AG04450 (cell line): ENCODE data around the gene REXO4. TPM values are rescaled to one million over a fixed set of nuclear protein-coding genes. Genes with fewer than 3 reads are reported as not detected.

ENCODE experiments used
- CTCF ChIA-PET: fragments of 300-600, 350-600 bp; formaldehyde crosslinking; extraction: SDS; loops from one replicate; lab custom pipeline; 2022; ENCODE audit warnings: antibody characterized with exemption, inconsistent platforms; lab: Charles Lee
- POLR2A ChIA-PET: fragments of 350-600 bp; formaldehyde crosslinking; extraction: SDS; loops from one replicate; lab custom pipeline; 2021; ENCODE audit warnings: antibody characterized with exemption, inconsistent platforms; lab: Yijun Ruan, JAX
- DNase-seq: peaks from one replicate; pipeline ENCODE4 v3.0.0-alpha.2; 2011; ENCODE audit warnings: low read depth, low spot score
- H3K27ac ChIP-seq: one replicate; pipeline ENCODE4 v1.5.1; 2012; ENCODE audit warnings: low read depth, low read length, control low read depth
- H3K27me3 ChIP-seq: one replicate; pipeline ENCODE4 v1.6.0; 2012; ENCODE audit warnings: low read length; ENCODE audit not compliant: control insufficient read depth, insufficient read depth
- H3K4me3 ChIP-seq: 2 replicates; pipeline ENCODE4 v1.5.1; 2011; ENCODE audit warnings: mild to moderate bottlenecking, low read depth, low read length, control low read depth
- H3K9me3 ChIP-seq: 2 replicates; pipeline ENCODE4 v1.5.1; 2012; ENCODE audit warnings: low read length; ENCODE audit not compliant: control insufficient read depth, insufficient read depth
- polyA plus RNA-seq: library from polyadenylated mRNA; depleted of rRNA; stranded (reverse); fragments of >200 nt; gene quantifications from 2 replicates; pipeline ENCODE4 v1.2.3, GENCODE V29; 2011
- TF ChIP-seq, protein P1 (sequence below): IDR thresholded peaks from 2 replicates; pipeline ENCODE4 v1.5.1; 2011; ENCODE audit warnings: low read depth, low read length, control low read depth, inconsistent platforms

The REXO4 gene
- polyA plus RNA-seq, 1 experiment: 21.0 TPM

DNA sequence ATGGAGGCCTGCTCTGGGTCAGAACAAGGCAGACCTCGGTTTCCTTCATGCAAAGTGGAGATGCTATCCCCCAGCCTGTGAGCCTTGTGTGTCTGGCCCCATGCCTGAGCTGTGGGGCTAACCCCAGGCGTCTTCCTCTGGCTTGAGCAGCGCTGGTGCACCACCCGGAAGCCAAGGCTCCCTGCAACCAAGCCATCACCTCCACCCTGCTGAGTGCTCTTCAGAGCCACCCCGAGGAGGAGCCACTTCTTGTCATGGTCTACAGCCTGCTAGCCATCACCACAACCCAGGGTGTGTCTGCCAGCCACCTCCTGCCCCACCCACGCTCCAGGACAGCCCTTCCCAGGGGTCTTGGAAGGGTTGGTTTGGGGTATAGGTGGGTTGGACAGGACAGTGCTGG, 16.2 kb downstream of the REXO4 start:
- no peaks in the 10 kb centered on the region; the same call in 1 of the 2 replicates for H3K9me3 ChIP-seq
- no peak overlapping the region for H3K27ac ChIP-seq
- DNase-seq: no peak
- no peak overlapping the region for H3K4me3 ChIP-seq
- POLR2A ChIA-PET: interaction anchor here (0.7 kb wide), 1 partner anchor 78 kb away, joined by 6 read pairs; no protein-coding TSS in a partner anchor
- peaks cover 7% of the 10 kb centered on the region for H3K27me3 ChIP-seq
- TF ChIP-seq, protein P1, sequence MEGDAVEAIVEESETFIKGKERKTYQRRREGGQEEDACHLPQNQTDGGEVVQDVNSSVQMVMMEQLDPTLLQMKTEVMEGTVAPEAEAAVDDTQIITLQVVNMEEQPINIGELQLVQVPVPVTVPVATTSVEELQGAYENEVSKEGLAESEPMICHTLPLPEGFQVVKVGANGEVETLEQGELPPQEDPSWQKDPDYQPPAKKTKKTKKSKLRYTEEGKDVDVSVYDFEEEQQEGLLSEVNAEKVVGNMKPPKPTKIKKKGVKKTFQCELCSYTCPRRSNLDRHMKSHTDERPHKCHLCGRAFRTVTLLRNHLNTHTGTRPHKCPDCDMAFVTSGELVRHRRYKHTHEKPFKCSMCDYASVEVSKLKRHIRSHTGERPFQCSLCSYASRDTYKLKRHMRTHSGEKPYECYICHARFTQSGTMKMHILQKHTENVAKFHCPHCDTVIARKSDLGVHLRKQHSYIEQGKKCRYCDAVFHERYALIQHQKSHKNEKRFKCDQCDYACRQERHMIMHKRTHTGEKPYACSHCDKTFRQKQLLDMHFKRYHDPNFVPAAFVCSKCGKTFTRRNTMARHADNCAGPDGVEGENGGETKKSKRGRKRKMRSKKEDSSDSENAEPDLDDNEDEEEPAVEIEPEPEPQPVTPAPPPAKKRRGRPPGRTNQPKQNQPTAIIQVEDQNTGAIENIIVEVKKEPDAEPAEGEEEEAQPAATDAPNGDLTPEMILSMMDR: no peak
- CTCF ChIA-PET: no interaction called here

DNA sequence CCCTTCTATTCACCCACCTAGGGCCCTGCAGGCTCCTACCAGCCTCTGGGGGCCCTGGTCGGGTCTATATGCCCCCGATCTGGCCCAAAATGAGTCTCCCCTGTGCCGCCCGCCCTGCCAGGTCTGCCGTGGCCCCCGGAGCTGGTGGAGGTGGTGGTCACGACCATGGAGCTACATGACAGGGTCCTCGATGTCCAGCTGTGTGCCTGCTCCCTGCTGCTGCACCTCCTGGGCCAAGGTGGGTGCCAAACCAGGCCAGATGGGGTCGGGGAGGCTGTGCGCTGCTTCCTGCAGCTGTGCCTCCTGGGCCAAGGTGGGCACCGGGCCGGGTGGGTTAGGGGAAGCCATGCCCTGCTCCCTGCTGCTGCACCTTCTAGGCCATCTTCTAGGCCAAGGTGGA, 17.5 kb downstream of the REXO4 start:
- no peak for DNase-seq
- ChIA-PET CTCF (interaction anchor here (0.9 kb wide), 1 partner anchor 85 kb away, joined by 9 read pairs; no protein-coding TSS in a partner anchor), POLR2A (no interaction called here)
- Histone ChIP-seq H3K9me3 (no peaks in the 10 kb centered on the region; the same call in 1 of the 2 replicates), H3K27me3 (peaks cover 7% of the 10 kb centered on the region), H3K27ac (no peak overlapping the region), H3K4me3 (no peak overlapping the region)
- TF ChIP-seq, protein P1: no peak

DNA sequence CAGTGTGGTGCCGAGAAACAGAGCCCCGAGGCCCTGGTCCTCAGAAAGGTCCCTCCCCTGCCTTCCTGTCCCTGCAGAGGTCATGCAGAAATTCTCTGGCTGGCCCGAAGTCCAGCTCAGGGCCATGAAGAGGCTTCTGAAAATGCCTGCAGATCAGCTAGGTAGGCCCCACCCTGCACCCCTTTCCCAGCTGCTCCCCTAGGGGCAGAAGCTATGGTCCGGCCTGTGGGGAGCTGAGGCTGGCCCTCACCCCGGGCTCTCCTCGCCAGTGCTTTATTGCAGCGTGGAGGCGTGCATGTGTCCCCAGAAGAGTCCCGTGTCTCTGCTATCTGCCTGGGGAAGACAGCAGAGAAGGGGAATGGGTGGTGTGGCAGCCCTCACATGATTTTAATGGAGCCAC, 19.9 kb downstream of the REXO4 start:
- POLR2A ChIA-PET: no interaction called here
- TF ChIP-seq, protein P1: no peak
- H3K27ac ChIP-seq: no peak overlapping the region
- H3K9me3 ChIP-seq: no peaks in the 10 kb centered on the region
- H3K27me3 ChIP-seq: peaks cover 9% of the 10 kb centered on the region
- CTCF ChIA-PET: no interaction called here
- DNase-seq: no peak
- H3K4me3 ChIP-seq: no peak overlapping the region

DNA sequence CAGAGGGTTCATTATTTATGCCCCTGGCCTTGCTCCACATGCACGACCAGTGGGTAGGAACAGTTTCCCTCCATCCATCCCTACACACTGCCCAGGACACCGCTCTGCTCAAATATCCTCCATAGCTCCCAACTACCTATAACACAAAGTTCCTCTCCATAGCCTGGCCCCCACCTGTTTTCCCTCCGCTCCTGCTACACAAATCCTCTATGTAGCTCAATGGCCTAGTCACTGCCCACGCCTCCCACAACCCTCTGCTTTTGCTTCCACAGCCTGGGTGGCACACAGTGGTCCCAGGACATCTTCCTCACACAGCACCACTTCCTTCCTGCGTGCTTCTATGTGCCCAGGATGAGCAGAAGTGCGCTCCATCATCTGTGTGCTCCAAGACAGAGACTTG, 20.4 kb downstream of the REXO4 start:
- H3K4me3 ChIP-seq: no peak overlapping the region
- DNase-seq: no peak
- TF ChIP-seq, protein P1: no peak
- H3K27me3 ChIP-seq: peaks cover 9% of the 10 kb centered on the region
- ChIA-PET CTCF (interaction anchor here (1.2 kb wide), 1 partner anchor 89 kb away, joined by 4 read pairs; no protein-coding TSS in a partner anchor), POLR2A (no interaction called here)
- no peak overlapping the region for H3K27ac ChIP-seq
- no peaks in the 10 kb centered on the region for H3K9me3 ChIP-seq

DNA sequence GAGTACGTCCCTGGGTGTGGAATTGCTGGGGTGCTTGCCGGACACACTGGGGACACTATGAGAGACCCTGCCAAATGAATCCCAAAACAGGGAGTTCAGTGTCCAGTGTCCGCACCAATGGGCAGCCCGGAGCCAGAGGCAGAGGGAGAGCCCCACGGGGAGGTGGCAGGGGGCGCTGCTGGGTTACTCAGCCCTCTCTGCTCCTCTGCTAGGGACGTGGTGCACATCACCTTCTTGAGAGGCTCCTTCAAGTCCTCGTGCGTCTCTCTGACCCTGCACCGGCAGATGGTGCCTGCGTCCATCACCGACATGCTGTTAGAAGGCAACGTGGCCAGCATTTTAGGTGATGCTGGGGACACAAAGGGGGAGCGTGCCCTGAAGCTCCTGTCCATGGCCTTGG, 20.9 kb downstream of the REXO4 start:
- TF ChIP-seq, protein P1: peak; percentile 44
- peaks cover 9% of the 10 kb centered on the region for H3K27me3 ChIP-seq
- H3K4me3 ChIP-seq: no peak overlapping the region
- POLR2A ChIA-PET: no interaction called here
- H3K27ac ChIP-seq: no peak overlapping the region
- CTCF ChIA-PET: interaction anchor here (1.2 kb wide), 1 partner anchor 90 kb away, joined by 4 read pairs; no protein-coding TSS in a partner anchor
- DNase-seq: no peak
- H3K9me3 ChIP-seq: no peaks in the 10 kb centered on the region
